Activated T-cell treated with anti-CD3 and anti-CD28 coated beads, Interleukin-2, amount 50 U/mL, for 48 hours (primary cell): ENCODE results near the gene MS4A6E.
"Not testable (repeated sequence)": the region's sequence is repeated elsewhere in the genome, so short reads cannot be mapped to it uniquely, and the experiment has no call there.

Experiments
- DNase-seq, 2 experiments: peaks; one replicate each; pipeline ENCODE4 v3.0.0-alpha.2; 2020

Gene MS4A6E

GRCh38 chr11:60326955-60327354 is at the start of gene MS4A6E:
TSS of gene MS4A6E (plus strand) at chr11:60327255. CDS start at chr11:60334896, 7,641 bp downstream.
- no peak for DNase-seq

GRCh38 chr11:60280412-60280811 is 46.6 kb upstream of the MS4A6E start, which contains the start of gene MS4A4A:
TSS of gene MS4A4A (plus strand) at chr11:60280666. CDS start at chr11:60280676, 10 bp downstream.
- no peak for DNase-seq

- DNase-seq: no peak
Measured at GRCh38 chr11:60281485-60281884, 45.6 kb upstream of the MS4A6E start.

GRCh38 chr11:60282286-60282685 is 44.8 kb upstream of the MS4A6E start:
- no peak for DNase-seq

- not testable (repeated sequence) for DNase-seq
Measured at GRCh38 chr11:60285411-60286126, 41.5 kb upstream of the MS4A6E start.

GRCh38 chr11:60288531-60288930 is 38.5 kb upstream of the MS4A6E start:
- no peak for DNase-seq

GRCh38 chr11:60292145-60292544 is 34.9 kb upstream of the MS4A6E start:
- DNase-seq: no peak

GRCh38 chr11:60301178-60301577 is 25.9 kb upstream of the MS4A6E start:
- DNase-seq: no peak

GRCh38 chr11:60301884-60302283 is 25.2 kb upstream of the MS4A6E start:
- DNase-seq: not testable (repeated sequence)

- DNase-seq: no peak
Measured at GRCh38 chr11:60303661-60304060, 23.4 kb upstream of the MS4A6E start.

- DNase-seq: no peak
Measured at GRCh38 chr11:60305906-60306619, 21.0 kb upstream of the MS4A6E start.

- peak; percentile 72 to 75 for DNase-seq
Measured at GRCh38 chr11:60307507-60308195, 19.4 kb upstream of the MS4A6E start.

GRCh38 chr11:60310407-60310998 is 16.6 kb upstream of the MS4A6E start:
- no peak for DNase-seq

- DNase-seq: no peak
Measured at GRCh38 chr11:60314635-60315321, 12.3 kb upstream of the MS4A6E start.

GRCh38 chr11:60315871-60316270 is 11.2 kb upstream of the MS4A6E start:
- DNase-seq: no peak

GRCh38 chr11:60316317-60316716 is 10.7 kb upstream of the MS4A6E start:
- DNase-seq: no peak

- no peak for DNase-seq
Measured at GRCh38 chr11:60318726-60319125, 8.3 kb upstream of the MS4A6E start.

- no peak for DNase-seq
Measured at GRCh38 chr11:60321051-60321450, 6.0 kb upstream of the MS4A6E start.

- no peak for DNase-seq
Measured at GRCh38 chr11:60328460-60328859, 1.4 kb downstream of the MS4A6E start.

GRCh38 chr11:60332846-60333245 is 5.8 kb downstream of the MS4A6E start:
- no peak for DNase-seq

GRCh38 chr11:60334005-60334620 is 7.1 kb downstream of the MS4A6E start:
- peak; percentile 78 for DNase-seq

- DNase-seq: no peak
Measured at GRCh38 chr11:60336767-60337391, 9.8 kb downstream of the MS4A6E start.
